GM21515 (cell line): ENCODE data around the gene RACK1.

Experiments
- ATAC-seq: cut with Tn5 transposase; IDR thresholded peaks from one replicate; pipeline ENCODE4 v1.9.1; 2021; ENCODE audit not compliant: unreplicated experiment

Gene RACK1

DNA sequence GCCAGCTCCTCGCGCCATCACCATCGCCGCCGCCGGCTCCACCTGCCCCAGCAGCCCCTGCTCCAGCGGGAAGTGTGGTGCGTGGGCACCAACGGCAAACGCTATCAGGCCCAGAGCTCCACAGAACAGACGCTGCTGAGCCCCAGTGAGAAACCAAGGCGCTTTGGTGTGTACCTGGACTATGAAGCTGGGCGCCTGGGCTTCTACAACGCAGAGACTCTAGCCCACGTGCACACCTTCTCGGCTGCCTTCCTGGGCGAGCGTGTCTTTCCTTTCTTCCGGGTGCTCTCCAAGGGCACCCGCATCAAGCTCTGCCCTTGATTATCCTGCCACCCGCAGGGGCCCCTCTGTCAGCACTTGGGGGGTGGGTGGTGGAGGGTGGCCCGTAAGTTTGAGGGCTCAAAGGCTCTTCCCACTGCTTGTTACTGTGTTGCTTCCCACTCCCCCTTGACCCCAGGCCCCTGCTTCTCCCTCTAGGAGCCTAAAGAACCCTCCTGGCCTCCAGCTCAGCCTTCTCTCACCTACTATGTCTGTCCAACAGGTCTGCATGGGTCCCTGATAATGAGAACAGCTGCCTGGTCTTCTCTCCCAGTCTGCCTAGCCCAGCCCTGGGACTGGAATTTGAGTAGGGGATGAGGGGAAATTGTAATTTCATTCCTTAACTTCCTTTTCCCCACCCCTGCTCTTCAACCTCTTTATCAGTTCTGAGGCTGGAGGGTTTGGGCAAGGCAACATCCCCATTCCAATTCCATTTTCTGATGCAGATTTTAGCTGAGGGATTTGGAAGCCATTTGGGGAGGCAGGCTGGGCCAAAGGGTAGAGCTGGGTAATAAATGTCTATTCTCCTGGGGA lies 9.0 kb downstream of the RACK1 start:
- no peak for ATAC-seq

DNA sequence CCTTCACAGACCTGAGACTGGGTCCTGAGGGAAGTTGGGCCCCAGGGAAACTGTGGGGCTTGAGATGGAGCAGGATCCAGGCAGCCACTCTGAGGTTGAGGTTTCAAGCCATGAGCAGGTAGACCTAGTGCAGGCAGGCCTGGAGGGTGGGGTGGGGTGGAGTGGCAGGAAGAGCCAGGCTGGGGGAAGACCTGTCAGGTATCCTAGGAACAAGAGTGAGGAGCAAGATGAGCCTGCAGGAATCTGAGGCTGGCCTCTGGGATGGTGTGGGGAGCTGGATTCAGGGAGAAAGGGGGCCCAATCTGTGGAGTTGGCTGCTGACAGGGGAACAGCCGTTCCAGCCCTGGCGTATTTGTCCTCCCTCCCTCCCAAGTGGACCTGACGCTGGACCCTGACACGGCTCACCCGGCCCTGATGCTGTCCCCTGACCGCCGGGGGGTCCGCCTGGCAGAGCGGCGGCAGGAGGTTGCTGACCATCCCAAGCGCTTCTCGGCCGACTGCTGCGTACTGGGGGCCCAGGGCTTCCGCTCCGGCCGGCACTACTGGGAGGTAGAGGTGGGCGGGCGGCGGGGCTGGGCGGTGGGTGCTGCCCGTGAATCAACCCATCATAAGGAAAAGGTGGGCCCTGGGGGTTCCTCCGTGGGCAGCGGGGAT lies 9.8 kb downstream of the RACK1 start:
- no peak for ATAC-seq

DNA sequence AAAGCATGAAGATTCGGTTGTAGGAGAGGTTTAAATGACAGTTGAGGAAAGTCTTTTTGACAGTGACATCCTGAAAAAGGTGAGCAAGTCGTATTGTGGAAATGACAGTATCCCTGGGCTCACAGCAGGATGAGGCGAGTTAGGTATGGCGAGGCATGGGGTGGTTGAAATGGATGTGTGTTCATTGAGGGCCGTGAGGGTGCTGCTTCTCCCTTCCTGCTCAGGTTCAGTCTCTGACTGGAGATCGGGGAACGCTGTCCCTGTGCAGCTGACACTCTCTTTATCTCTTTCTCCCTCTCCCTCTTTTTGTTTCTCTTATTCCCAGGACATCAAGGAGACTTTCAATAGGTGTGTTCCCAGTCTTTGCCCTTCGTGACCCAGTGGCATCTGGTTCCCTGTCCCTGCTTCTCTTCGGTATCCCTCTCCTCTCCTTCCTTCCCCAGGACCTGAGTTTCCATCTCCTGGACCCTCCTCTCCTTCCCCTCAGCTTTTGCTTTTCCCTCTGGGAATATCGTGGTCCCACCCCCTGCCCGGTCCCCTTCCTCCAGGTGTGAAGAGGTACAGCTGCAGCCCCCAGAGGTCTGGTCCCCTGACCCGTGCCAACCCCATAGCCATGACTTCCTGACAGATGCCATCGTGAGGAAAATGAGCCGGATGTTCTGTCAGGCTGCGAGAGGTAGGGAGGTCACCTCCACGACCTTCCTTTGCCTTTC lies 10.5 kb downstream of the RACK1 start:
- ATAC-seq = no peak

DNA sequence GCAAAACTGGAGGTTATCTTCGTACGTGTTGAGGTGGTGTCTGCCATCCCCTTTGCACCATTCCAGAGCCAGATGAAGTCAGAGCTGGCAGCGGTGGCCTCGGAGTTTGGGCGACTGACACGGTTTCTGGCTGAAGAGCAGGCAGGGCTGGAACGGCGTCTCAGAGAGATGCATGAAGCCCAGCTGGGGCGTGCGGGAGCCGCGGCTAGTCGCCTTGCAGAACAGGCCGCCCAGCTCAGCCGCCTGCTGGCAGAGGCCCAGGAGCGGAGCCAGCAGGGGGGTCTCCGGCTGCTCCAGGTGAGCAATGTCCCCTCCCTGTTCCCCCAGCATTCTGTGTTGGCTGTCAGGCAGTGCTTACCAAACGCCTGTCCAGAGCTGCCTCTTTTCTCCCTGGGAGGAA lies 11.1 kb downstream of the RACK1 start:
- no peak for ATAC-seq

DNA sequence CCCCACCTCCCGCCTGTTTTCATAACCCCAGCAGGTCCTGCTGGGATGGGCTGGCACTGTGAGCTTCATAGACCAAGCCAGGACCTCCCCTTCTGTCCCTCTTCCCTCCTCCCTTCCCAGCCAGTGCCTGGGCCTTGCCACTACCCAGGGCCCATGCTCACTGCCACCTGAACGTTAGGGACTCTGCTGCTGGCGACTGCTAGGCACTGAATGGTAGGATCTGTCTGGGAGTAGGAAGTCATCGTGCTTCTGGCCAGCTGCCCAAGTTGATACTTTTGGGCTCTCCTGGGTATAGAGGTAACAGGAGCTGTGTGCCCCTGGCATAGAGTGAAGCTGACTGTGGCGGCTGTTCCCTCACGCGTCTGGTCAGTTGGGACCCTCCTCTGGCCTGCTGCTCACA lies 12.3 kb downstream of the RACK1 start:
- no peak for ATAC-seq

DNA sequence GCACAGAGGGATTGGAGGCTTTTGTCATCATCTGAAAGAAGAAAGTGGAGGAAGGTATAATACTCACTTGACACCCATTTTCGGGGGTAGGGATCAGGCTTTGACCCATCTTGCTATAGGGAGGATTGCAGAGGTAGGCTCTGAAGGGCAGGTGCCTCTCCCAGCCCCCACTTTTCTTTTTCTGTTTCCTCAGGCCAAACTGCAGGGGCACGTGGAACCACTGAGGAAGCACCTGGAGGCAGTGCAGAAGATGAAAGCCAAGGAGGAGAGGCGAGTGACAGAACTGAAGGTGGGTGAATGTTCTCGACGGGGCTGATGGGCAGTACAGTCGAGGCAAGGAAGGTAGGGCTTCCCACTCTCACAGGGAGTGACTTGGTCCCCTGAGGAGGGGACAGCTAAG lies 13.2 kb downstream of the RACK1 start:
- ATAC-seq = no peak

DNA sequence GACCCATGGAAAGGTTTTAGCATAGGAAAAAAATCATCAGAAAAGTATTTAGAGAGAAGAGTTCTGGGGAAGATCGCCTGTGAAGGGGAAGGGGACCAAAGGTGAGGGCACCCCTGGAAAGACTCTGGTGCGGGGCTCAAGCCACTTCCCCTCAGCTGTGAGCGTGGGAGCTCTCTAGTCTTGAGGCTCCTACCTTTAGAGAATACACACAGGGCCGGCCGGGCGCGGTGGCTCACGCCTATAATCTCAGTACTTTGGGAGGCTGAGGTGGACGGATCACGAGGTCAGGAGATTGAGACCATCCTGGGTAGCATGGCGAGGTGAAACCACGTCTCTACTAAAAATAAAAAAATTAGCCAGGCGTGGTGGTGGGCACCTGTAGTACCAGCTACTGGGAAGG lies 13.7 kb downstream of the RACK1 start:
- no peak for ATAC-seq

DNA sequence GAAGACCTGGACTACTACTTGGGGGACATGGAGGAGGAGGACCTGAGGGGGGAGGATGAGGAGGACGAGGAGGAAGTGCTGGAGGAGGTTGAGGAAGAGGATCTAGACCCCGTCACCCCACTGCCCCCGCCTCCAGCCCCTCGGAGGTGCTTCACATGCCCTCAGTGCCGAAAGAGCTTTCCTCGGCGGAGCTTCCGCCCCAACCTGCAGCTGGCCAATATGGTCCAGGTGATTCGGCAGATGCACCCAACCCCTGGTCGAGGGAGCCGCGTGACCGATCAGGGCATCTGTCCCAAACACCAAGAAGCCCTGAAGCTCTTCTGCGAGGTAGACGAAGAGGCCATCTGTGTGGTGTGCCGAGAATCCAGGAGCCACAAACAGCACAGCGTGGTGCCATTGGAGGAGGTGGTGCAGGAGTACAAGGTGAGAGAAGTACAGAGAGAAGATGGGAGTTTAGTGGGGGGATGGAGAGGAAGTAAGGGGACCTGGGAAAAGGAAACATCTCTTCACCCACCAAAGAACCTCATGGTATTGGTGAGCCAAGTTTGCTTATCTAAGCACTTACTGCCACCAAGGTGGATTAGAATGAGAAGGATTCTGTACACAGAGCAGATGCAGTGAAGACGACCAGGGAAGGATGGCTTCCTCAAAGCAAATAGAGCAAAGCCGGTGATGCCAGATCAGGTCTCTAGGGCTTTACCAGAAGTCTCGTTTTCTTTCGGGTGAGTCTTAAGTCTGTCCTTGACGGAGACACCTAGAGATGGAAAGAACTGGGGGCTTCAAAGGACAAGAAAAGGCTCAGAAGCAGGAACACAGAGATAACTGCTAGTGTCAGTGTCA lies 19.1 kb downstream of the RACK1 start:
- no peak for ATAC-seq

DNA sequence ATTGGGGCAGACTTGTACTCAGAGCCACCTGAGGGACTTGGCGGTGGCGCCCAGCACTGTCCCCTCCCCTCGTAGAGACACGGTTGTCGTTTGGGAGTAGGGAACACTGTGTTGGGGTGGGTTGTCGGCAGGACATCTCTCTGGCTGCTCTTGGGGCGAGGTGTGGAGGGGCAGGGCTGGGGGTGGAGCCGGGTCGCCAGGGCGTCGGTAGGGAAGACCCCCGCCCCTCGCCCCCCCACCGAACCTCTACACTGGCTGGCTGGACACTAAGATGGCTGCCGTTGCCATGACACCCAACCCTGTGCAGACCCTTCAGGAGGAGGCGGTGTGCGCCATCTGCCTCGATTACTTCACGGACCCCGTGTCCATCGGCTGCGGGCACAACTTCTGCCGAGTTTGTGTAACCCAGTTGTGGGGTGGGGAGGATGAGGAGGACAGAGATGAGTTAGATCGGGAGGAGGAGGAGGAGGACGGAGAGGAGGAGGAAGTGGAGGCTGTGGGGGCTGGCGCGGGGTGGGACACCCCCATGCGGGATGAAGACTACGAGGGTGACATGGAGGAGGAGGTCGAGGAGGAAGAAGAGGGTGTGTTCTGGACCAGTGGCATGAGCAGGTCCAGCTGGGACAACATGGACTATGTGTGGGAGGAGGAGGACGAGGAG lies 19.8 kb downstream of the RACK1 start:
- peak; percentile 1 for ATAC-seq

DNA sequence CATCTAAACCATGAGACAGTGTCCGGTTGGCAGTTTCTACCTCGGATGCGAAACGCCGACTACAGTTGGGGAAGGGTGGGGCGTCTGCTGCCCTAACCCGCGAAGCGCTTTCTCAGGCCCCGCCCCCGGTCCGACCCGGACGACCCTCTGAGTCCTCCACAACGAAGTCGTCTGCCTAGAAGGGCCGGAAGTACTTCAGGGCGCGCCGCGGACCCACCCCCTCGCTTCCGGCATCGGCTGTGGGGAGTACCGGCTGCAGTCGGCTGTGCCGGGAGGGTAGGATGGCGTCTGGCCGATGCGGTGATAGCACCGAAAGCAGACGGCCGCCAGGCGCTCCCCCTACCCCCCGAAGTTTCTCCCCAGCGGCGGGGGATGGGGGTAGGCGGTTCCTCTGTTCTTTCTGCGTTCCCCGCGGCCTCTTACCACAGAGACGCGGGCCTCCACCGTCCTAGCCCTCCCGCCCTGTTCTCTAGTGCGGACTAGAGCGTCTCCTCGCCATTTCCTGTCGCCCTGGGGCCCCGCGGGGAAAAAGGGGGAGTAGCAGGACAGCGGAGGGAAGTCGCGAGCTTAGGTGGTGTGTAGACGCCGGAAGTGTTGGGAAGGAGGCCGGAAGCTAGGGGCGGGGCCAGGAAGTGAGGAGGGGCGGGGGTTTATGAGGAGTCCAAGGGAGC lies 20.5 kb downstream of the RACK1 start, which contains the start of gene TRIM41:
TSS of gene TRIM41 (plus strand) at position 224 of the 671 bp plus-strand sequence. CDS start 719 bp downstream, outside the sequence.
- peak; percentile 61 for ATAC-seq

DNA sequence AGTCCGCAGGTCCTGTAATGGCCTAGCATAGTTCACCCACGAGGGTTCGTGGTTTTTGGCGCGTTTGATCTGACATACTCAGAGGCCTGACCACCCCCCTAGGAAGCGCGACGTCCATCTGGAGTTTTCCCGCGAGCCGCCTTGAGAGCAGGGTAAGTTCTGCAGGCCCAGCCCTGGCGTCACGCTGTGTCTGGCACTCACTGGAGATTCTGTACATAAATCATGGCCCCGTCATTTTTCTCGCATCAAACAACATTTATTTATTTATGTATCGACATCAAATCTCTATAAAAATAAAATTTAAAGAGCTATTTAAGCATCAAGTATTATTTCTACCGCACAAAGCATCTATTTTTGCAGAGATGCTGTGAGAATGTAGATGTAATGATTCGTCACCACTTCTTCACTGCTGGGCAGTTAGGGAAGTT lies 21.1 kb downstream of the RACK1 start:
- no peak for ATAC-seq

DNA sequence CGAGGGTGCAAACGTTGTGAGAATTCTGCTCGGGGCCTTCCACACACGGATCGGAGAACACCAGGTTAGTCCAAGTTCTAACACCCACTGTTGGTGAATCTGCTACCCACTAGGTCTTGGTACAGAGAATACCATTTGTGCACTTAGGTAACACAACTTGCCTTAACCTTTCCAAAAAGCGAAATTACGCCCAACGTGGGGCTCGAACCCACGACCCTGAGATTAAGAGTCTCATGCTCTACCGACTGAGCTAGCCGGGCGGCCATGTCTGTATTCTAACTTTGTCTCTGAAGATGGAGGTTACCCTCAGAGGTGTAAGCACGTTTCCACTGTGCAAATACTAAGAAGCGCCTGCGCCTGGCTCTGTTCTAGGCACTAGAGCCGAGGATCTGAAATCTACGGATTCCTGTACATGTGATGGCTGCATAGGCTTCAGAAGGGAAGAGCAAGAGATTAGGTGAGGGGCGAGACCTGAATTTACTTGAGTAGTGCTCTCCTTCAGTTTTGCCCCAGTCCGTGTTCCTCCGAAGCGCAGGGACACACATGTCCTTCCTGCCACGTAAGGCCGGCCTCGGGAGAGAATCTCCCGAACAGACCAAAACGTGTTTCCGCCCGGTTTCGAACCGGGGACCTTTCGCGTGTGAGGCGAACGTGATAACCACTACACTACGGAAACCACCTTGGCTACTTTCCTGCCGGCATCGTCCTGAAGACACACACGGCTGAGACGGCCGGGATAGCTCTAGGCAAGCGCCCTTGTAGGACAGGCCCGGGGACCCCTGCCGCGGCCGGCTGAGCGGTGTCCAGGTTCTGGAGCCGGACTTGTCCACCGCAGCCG lies 21.7 kb downstream of the RACK1 start:
- peak; percentile 29 for ATAC-seq

DNA sequence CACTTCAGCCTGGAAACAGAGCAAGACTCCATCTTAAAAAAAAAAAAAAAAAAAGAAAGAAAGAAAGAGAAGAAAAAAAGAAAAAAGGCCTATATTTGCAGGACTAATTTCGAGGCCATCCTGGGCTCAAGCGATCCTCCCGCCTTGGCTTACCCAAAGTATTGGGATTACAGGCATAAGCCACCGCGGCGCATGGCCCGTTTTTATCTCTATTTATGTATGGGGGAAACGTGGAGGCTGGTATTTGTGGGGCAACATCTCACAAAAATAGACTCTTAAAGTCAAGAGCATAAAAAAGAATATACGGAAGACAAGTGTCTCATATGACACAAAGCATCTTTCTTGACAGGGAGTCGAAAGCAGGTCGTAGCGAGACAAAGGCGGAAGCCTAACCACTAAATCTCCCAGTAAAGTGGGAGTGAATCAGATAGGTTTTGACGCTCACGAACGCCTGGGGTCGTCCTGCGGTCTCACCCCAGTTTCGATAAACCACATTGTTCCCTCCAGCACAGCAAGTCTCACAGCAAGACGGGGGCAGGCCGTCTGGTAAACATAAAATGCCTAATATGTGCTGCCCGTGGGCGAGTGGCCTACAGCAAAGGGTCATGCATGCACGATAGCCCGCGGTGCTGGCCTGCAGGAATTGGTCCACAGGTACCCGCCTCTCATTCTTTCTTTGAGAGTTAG lies 22.5 kb downstream of the RACK1 start:
- ATAC-seq = no peak

DNA sequence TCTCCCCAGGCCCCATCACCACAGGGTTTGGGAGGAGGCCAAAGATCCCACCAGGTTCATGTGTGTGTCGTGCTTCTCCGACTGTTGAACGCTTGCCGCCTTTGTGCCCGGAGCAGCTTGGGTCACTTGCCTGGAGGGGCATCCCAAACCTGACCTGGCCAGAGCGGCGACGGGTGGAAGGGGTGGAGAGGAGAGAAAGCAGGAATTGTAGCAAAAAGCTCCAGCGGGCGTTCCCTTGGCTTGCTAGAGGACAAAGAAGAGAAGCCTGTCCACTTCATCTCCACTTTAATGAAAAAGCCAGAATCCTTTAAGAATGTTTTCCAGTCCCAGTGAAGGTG lies 23.6 kb downstream of the RACK1 start:
- ATAC-seq = no peak

DNA sequence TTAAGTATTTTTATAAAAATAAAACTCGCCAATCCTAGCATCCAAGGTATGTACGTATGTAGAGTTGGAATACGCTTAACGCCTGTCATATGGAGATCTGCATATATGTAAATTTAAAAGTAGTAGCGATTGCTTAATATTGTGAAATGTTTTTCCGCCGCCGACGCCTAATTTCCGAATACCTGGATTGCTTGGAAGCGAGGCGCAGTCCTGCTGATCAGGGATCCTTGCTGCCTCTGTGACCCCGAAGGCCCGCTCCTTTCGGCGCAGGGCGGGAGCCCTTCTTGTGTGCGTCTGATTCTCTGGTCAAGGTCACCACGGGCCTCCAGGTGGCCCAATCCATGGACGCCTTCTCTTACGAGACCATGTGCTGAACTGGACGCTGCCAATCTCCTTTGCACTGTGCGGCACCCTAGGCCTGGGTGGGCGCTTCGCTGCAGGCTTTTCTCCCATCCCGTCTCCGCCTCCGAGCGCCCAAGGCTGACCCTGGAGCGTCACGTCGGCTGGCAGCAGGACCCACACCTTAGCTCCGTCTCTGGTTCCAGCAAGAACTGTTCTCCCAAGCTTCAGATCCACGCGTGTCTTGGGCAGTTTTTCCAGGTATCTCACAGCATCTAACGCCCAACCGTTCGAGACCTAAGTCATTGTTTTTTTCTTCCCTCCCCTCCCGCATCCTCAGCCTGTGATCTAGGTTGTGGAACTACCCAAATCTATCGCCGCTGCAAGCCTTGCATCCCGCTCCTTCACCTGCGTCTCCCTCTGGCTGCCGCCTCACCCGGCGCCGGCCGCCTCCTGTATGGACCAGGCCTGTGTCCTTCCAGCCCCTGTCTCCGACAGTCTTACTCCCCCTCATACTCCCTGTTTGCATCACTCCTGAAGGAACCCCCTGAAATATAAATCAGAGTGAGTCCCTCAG lies 24.2 kb downstream of the RACK1 start:
- ATAC-seq = no peak

DNA sequence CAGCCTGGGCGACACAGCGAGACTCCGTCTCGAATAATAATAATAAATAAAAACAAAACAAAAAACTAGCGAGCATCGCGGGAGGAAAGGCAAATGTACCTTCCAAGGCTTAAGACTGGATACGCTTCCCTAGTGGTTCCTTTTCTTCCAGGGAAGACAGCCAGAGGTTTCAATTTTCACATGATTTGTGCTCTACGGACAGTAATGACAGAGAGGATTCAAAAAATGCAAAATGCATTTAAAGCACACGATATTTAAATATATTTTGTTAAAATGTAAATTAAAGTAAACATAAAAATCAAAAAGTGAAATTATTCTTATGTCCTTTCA lies 24.9 kb downstream of the RACK1 start:
- ATAC-seq = no peak

DNA sequence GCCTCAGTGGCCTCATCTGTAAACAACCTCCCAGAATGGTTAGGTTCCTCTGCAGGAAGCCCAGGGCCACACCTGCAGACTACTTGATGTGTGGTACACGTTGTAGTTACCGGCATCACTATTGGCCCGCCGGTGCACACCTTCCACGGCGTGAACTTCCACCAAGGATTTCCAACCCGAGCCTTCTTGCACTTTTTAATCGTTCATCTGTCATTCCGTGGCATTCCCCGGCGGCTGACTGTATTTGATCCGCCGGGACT lies 26.0 kb downstream of the RACK1 start:
- peak; percentile 22 for ATAC-seq
